NK-92 treated with Interleukin-12 subunit alpha and Interleukin-12 subunit beta, amount 100 ng/mL, for 24 hours (cell line): Measurements from ENCODE around the gene SRRM4.
"Not testable (repeated sequence)": the region's sequence is repeated elsewhere in the genome, so short reads cannot be mapped to it uniquely, and the experiment has no call there.

ENCODE experiments used
- DNase-seq: peaks from one replicate; lab custom pipeline; 2025; lab: John Stamatoyannopoulos, UW

The SRRM4 gene

DNA sequence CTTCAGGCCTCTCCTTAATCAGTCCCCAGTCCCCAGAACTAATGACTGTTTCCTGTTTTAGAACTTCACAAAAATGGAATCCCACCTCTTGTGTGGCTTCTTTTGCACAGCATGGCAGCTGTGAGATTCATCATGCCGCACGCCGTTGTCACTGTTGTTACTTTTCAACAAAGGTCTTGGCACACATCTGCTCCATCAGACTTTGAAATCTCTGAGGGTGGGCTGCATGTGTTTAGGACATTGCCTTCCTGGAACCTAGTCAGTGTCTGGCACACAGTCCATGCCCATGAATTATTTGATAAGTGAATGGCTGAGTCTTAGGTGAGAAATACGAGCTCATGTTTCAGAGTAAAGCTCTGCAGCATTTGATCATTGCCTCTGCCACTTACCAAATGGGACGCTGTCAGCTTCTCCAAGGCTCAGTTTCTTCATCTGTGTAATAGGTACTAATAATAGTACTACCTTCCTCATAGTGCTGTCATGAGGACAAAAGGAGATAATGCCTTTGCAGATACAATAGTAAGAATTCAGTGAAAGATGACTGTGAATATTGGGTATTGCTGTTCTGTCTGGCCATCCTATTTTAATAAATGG, 90.4 kb downstream of the SRRM4 start:
- DNase-seq: no peak

DNA sequence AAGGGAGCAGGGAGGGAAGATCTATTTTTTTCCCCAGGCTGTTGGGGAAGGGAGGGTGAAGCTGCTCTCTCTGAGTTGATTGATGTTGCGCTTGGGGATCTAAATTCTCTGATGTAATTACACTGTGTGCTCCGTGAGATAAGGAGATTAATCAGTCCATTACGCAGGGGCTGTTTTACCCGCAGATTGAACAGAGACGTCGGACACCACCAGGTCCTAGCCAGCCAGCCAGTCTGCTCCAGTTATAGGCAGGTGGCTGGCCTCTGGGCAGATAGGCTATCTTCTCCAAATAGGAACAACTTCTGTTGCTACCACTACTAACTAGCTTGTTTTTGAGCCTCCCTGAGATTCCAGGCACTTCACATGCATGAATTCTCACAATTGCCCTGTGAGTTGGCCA, 91.1 kb downstream of the SRRM4 start:
- DNase-seq: no peak

DNA sequence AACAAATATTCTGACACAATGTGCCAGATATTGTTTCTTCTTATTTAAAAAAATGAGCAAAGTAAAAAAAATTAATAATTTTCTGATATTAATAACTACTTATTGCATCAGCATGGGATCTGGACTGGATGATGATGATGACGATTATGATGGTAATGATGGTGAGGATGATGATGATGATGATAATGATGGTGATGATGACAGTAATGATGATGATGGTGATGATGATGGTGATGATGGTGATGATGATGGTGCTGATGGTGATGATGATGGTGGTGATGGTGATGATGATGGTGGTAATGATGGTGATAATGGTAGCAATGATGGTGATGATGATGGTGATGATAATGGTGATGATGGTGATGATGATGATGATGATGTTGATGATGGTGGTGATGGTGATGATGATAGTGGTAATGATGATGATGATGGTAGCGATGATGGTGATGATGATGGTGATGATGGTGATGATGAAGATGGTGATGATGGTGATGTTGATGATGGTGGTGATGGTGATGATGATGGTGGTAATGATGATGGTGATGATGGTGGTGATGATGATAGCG, 94.0 kb downstream of the SRRM4 start:
- no peak for DNase-seq

DNA sequence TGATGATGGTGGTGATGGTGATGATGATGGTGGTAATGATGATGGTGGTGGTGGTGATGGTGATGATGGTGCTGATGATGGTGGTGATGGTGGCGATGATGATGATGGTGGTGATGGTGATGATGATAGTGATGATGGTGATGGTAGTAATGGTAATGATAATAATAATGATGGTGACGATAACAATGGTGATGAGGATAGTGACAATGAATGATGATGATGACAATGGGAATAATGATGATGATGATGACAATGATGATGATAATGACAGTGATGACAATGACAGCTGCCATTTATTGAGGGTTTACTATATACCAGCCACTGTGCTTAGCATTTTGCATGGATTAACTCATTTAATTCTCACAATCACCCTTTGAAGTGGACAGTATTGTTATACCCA, 94.6 kb downstream of the SRRM4 start:
- DNase-seq: no peak

DNA sequence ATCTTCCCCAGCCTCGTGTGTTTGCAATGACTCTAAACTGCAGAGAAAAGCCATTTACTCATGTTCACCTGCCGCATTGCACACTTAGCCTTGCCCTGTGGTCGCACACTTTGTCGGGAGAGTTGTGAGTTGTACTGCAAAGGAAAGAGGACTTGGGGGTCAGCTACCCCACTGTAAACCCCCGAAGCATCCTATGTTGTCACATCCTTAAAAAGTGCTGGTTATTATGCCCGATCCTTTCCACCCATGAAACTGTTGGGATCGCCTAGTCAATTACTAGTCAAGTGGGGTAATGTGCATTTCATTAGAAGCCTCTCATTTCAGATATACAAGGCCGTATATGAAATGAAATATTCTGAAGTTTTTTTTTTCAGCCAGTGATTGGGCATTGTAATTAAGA, 98.2 kb downstream of the SRRM4 start:
- DNase-seq: no peak

DNA sequence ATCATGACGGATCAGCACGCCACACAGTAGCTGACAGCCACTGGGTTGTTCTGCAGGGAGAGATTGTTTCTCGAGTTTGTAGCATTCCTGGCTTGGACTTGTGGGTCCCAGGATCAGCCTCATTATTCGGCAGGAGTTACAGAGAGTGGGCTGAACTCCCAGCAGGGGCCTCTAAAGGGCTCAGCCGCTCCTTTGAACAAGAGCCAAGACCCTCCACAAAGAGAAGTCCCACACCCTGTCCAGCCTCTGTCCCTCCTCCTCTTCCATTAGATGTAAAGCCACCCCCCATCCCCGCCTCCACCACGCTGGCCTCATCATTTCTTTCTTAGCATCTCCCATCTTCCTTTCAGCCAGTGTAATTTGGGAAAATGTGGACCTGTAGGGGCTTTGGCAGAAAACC, 100.7 kb downstream of the SRRM4 start:
- DNase-seq: no peak

DNA sequence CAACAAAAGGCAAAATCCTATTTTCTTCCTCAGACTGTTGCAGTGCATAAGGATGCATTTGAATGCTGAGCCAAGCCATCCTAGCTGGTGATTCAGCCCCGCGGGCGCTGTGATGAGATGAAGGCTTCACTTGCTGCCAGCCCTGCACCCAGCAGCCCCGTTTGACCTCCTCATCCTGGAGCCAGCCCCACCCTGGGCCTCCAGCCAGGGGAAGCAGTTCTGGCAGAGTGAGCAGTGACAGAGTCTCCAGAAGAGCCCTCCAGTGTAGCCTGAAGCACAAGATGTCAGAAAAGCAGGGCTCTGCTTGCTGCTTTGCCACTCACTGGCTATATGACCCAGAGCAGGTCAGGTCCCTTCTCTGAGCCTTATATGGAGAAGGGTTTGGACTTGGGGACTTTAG, 101.2 kb downstream of the SRRM4 start:
- no peak for DNase-seq

DNA sequence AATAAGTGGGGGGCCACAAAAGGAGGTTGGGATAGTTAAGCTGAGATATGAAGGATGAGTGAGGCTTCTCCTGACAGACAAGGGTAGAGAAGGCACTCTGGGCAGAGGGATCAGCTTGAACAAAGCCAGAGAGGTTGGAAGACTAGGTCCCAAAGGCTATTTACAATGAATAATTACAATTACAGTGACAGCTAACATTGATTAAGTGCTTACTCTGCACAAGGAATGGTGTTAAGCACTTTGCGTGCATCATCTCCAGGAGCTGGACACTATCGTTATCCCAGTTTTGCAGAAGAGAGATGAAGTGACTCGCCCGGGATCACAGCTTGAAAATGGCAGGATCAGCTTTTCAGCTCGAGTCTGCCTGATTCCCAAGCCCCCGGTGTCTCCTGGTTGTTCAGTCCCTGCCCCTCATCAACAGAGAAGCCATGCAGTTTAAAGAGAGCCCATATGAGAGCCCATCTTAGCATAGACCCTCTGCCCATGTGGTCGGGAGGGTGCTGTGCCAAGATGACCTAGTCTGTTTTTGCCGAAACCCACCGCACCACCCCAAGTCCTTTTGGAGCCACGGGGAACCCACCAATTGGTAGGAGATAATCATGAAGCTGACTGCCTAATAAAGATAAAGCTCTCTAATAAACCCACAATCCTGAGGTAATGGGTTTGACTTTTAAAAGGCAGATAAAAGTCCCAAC, 107.5 kb downstream of the SRRM4 start:
- DNase-seq: no peak

DNA sequence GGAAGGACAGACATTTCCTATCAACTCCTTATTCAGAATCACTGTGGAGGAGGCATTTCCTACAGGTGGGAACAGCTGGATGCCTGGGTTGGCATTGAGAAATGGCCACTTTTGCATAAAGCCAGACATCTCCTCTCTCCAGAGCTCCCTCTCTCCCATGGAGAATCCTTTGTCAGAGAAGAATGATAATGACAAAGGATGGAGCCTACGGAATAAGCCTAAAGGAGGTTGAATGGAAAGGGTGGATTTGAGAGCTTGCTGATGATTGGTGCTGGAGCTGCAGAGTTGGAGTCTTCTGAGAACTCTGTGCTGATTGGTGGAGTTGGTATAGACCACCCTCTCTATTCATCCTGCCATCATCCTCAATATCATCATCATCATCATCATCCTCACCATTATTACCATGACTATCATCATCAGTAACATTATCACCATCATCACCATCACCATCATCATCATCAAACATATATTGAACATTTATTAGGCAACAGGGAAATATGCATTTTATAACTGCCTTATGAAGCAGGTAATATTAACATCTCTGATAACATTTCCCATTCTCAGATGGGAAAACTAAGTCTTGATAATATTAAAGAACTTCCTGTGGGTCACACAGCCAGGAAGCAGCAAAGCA, 108.2 kb downstream of the SRRM4 start:
- no peak for DNase-seq

DNA sequence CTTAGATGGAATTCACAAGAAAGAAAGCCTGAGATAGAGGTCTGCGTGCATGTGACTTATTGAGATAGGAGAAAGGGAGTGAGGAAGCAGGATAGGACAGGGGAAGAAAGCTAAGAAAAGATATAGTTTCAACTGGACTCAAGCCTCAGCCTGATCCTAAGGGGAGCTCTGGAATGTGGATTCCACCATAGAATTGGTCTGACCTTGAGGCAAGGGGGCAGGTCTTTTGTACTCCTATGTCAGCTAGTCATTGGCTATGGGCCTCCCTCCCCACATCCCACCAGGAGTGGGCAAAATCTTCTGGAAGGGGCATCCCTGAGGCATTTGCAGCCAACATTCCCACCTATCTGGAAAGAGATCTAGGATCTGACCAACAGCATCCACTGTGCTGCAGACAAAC, 108.9 kb downstream of the SRRM4 start:
- DNase-seq: no peak

DNA sequence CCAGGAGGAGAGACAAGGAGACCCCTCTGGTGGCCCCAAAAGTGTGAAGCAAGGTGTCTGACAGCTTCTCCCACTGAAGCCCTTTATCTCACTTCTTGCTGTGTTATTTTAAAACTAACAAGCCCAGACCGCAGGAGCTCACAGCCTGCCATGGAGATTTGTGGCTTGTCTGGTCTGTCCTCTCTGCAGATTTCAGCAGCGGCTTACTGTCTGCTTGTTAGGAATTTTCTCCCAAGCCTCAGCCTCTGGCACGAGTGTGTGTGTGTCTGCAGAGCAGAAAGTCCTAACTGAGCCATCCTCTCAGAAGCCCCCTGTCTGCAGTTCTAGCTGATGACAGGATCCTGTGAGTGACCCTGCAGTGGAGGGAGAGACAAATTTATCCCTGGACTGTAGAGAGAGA, 109.5 kb downstream of the SRRM4 start:
- no peak for DNase-seq

DNA sequence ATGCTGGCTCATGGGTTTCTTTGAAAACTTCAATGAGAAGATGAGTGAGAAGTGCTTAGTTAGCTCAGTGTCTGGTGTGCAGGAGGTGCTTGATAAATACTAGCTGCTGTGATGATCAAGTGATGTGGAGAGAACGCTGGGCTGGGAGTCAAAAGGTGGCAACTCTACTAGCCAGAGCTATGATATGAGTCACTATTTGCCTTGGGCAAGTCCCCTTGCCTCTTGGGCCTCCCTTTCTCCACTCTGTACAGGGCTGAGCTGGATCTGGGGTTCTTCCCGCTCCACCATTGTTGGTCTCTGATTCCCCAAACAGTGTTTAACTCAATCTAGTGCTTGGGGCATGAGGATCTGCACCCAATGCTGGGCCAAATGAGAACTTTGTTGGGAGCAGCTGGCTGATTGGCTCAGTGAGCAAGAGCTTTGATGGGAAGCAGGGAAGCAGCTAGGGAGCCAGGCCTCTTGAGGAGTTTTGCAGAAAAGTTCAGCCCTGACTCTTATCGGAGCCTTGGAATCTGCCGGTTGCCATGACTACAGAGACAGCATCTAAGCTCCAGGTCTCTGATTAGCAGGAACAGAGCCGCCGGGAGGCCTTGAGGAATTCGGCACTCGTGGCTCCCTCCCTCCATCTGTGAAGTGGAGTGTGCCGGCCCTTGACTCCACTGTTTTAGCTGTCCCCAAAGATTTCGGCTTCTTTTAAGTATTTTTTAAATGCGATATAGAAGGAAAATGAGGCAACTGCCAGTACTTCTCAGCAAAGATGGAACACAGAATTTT, 115.3 kb downstream of the SRRM4 start:
- DNase-seq: no peak

DNA sequence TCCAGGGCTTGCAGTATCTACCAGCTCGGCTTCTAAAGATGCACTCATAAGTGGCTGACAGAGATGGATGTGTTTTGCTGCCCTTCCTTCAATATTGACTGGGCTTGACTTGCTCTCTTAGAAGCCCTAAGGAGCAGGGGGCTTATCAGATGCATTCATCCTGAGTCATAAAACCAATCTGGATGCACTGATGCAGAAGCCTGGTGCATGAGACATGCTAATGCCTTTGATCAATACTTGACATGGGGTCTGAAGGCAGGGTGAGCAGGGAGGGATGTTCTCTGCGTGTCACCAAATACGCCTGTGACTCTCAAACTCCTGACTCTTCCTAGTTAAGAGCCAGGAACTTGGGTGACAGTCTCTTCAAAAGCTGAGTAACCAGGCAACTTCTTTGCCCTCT, 119.6 kb downstream of the SRRM4 start:
- DNase-seq: no peak

DNA sequence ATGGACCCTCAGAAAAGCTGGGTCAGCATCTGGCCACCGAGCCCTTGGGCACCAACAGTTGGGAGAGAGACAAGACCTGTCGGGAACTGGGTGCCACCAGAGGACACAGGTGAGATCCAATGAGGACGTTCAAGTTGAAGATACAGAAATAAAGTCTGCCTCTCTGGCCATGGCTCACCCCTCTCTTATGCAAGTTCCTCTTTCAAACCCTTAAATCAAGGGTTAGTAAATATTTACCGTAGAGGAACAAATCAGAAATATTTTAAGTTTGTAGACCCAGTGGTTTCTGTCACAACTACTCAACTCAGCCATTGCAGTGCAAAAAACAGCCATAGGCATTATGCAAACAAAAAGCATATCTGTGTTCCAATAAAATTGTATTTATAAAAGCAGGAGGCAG, 120.9 kb downstream of the SRRM4 start:
- DNase-seq: no peak

DNA sequence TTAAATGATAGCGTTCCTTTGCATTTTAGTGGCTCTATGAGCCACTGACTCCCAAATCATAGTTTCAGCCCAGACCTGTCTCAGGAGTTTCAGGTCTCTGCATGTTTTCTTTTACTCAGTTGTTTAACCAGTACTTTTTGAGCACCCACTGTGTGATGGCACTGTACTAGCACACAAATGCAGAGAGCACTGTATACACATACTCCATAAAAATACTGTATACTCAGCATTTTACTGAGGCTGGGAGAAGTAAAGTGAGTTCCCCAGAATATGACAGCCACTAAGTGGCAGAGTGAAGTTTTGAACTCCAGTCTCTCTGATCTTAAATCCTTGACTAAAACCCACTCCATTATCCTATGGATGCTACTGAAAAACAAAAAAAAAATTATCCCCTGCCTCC, 121.4 kb downstream of the SRRM4 start:
- DNase-seq: no peak

DNA sequence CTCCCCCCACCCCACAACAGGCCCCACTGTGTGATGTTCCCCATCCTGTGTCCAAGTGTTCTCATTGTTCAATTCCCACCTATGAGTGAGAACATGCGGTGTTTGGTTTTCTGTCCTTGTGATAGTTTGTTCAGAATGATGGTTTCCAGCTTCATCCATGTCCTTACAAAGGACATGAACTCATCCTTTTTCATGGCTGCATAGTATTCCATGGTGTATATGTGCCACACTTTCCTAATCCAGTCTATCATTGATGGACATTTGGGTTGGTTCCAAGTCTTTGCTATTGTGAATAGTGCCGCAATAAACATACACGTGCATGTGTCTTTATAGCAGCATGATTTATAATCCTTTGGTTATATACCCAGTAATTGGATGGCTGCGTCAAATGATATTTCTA, 123.6 kb downstream of the SRRM4 start:
- not testable (repeated sequence) for DNase-seq

DNA sequence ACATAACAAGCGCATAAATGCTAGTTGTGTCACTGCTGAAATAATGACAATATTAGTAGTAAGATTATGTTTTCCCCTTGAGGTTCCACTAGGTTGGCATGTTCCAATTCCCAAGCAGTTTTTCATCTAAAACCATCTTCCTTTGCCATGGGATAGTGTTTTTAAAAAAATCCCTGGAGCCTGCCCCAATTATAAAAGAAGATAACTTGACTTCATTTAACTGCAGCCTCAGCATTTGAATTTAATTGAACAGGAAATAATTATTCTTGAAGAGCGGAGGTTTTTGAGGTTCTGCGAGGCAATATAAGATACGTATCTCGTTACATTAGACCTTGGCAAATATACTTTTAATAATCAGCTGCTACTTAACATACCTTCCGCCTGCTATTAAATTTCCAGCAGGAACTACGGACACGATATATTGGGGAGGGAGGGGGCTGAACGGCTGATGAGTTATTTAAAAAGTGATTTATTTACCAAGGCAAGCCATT, 132.2 kb downstream of the SRRM4 start:
- no peak for DNase-seq

DNA sequence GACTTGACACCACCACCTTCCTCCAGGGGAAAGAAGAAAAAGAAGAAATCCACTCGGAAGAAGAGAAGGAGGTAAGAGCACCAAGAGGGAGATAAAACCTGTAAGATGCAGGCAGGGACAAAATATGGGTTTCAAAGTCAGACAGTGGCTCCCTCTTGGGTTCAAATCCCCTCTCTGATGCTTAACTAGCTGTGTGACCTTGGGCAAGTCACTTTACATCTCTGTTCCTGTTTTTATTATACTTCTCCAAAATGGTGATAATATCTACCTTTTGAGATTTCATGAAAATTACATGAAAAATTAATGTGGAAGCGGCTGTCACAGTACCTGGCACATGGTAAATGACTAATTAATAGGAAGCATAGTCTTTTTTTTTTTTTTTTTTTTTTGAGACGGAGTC, 133.0 kb downstream of the SRRM4 start:
- no peak for DNase-seq

DNA sequence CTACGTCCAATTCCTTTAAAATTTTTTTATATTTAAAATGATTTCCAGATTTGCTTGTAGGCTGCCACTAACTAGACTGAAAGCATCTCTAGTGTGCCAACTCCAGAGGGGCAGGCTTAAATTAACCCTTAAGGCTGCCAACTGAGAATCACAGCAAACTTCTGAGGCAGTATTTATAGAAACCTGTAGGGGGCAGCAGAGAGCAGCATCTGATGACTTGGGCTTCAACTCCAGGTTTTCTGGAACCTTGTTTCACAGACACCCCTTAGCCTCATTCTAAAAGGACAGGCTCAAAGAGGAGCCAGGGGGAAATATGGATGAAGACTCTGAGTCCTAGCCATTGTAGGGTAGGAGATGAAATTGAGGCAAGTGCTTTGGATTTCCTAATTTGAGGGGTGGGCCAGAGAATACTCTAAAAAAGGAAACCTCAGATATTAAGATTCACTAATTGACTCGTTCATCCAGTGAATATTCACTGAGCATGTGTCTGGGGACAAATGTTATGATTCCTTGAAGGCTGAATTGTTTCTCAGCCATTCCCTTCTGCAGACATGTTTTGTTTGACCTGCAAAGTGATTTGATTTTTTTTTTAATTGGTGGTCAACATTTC, 134.1 kb downstream of the SRRM4 start:
- DNase-seq: no peak

DNA sequence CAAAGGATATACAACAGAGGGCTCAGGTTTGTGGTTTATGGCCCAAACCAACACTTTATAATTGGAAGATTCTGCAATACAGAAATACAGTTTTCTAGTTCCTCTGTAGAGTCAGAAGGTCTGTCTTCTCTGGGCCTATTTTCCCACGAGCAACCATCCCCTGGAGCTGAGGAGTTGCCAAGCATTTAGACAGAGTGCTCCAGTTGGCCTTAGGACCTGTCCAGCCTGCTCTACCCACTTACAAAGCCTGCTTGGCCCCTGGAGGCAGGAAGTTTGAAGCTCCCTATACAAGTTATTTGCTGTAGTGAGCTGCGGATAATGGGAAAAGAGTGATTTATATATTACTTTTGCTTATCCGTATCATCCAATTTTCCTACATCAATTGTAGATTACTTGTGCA, 136.6 kb downstream of the SRRM4 start:
- DNase-seq: no peak

DNA sequence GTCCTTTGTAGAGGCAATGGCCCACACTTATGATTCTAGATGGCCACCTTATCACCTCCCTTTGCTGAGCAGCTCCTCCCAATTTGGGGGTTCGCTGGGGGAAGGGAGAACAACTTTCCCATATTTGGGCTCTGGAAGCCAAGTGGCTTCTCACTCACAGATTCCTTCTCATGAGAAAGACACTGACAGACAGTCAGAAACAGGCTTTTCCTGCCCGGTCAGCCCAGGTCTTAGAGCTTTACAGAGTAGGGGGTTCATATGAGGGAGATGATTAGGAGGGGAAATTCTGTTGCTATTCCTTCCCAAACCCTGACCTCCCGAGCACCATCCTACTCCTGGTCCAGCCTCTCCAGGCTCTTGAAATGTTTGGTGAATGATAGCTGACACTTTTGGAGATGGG, 137.3 kb downstream of the SRRM4 start:
- no peak for DNase-seq

DNA sequence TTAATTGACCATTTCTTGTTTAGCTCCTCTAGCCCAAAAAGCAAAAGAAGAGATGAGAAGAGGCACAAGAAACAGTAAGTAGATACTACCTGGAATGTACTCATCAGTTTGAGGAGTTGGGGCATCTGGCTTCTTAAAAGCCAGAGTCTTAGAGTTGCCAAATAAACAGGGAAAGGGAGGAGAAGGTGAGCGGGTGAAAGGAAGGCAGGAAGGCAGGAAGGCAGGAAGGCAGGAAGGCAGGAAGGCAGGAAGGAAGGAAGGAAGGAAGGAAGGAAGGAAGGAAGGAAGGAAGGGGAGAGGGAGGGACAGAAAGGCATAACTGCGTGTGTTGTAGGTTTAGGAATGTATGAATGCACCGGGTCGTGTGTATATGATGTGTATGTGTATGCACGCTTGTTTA, 140.7 kb downstream of the SRRM4 start:
- no peak for DNase-seq
